HL-60 (cell line): ENCODE data around the gene CFAP43.

ENCODE experiments used
- DNase-seq, 2 experiments: peaks; one replicate each; pipeline ENCODE4 v3.0.0-alpha.2; 2010 to 2020; ENCODE audit warnings: low read depth in 1 of 2, low spot score in 1 of 2
- H3K27ac ChIP-seq: fragments of 250-450 bp; sonication (Bioruptor Pico); replicated peaks from 2 replicates; pipeline ENCODE4 v1.5.1; 2020; ENCODE audit warnings: mild to moderate bottlenecking, moderate library complexity
- H3K27me3 ChIP-seq: fragments of 250-450 bp; sonication (Bioruptor Pico); 2 replicates; pipeline ENCODE4 v1.5.1; 2021; ENCODE audit warnings: mild to moderate bottlenecking, moderate library complexity; ENCODE audit not compliant: insufficient read depth, poor library complexity, severe bottlenecking
- H3K4me3 ChIP-seq: replicated peaks from 2 replicates; pipeline ENCODE4 v1.5.1; 2011; ENCODE audit warnings: mild to moderate bottlenecking, control low read depth, low read length; ENCODE audit not compliant: insufficient read depth
- GABPA ChIP-seq: IDR thresholded peaks from 2 replicates; pipeline ENCODE4 v1.6.1; 2012; ENCODE audit warnings: low read depth
- POLR2AphosphoS5 ChIP-seq: IDR thresholded peaks from 2 replicates; pipeline ENCODE4 v1.6.1; 2012; ENCODE audit warnings: low read depth
- SPI1 ChIP-seq: IDR thresholded peaks from 2 replicates; pipeline ENCODE4 v1.6.1; 2012; ENCODE audit warnings: low read depth, mild to moderate bottlenecking, borderline replicate concordance
- TF ChIP-seq, protein P1 (sequence below): IDR thresholded peaks from one replicate; pipeline ENCODE4 v1.5.1; 2011; ENCODE audit warnings: low read length, control low read depth, inconsistent platforms; ENCODE audit not compliant: insufficient read depth
- TF ChIP-seq, protein P2 (sequence below): IDR thresholded peaks from 2 replicates; pipeline ENCODE4 v1.6.1; 2012; ENCODE audit warnings: low read depth; ENCODE audit not compliant: insufficient replicate concordance

The CFAP43 gene

DNA sequence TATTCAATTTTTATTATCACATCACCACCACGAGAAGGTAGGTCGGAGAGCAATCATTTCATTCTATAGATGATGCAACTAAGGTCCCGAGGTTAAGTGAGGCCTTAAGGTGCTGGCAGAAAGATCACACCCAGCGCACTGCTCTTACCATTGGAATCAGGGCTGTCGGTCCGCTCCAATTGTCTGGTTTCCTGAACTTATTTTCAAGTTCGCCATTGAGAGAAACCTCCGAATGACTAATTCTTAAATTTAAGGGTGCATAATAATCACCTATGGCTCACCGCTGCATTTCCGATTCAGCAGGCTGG, 36.2 kb upstream of the CFAP43 start:
- no peaks in the 10 kb centered on the region for H3K27me3 ChIP-seq
- peak overlapping the region; percentile 89 for H3K4me3 ChIP-seq
- no peak for DNase-seq
- no peak for TF ChIP-seq POLR2AphosphoS5
- TF ChIP-seq GABPA, result no peak
- TF ChIP-seq, protein P1, sequence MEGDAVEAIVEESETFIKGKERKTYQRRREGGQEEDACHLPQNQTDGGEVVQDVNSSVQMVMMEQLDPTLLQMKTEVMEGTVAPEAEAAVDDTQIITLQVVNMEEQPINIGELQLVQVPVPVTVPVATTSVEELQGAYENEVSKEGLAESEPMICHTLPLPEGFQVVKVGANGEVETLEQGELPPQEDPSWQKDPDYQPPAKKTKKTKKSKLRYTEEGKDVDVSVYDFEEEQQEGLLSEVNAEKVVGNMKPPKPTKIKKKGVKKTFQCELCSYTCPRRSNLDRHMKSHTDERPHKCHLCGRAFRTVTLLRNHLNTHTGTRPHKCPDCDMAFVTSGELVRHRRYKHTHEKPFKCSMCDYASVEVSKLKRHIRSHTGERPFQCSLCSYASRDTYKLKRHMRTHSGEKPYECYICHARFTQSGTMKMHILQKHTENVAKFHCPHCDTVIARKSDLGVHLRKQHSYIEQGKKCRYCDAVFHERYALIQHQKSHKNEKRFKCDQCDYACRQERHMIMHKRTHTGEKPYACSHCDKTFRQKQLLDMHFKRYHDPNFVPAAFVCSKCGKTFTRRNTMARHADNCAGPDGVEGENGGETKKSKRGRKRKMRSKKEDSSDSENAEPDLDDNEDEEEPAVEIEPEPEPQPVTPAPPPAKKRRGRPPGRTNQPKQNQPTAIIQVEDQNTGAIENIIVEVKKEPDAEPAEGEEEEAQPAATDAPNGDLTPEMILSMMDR, result no peak
- TF ChIP-seq, protein P2, sequence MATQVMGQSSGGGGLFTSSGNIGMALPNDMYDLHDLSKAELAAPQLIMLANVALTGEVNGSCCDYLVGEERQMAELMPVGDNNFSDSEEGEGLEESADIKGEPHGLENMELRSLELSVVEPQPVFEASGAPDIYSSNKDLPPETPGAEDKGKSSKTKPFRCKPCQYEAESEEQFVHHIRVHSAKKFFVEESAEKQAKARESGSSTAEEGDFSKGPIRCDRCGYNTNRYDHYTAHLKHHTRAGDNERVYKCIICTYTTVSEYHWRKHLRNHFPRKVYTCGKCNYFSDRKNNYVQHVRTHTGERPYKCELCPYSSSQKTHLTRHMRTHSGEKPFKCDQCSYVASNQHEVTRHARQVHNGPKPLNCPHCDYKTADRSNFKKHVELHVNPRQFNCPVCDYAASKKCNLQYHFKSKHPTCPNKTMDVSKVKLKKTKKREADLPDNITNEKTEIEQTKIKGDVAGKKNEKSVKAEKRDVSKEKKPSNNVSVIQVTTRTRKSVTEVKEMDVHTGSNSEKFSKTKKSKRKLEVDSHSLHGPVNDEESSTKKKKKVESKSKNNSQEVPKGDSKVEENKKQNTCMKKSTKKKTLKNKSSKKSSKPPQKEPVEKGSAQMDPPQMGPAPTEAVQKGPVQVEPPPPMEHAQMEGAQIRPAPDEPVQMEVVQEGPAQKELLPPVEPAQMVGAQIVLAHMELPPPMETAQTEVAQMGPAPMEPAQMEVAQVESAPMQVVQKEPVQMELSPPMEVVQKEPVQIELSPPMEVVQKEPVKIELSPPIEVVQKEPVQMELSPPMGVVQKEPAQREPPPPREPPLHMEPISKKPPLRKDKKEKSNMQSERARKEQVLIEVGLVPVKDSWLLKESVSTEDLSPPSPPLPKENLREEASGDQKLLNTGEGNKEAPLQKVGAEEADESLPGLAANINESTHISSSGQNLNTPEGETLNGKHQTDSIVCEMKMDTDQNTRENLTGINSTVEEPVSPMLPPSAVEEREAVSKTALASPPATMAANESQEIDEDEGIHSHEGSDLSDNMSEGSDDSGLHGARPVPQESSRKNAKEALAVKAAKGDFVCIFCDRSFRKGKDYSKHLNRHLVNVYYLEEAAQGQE, result no peak
- TF ChIP-seq SPI1, result no peak
- H3K27ac ChIP-seq, result peak overlapping the region; percentile 78

DNA sequence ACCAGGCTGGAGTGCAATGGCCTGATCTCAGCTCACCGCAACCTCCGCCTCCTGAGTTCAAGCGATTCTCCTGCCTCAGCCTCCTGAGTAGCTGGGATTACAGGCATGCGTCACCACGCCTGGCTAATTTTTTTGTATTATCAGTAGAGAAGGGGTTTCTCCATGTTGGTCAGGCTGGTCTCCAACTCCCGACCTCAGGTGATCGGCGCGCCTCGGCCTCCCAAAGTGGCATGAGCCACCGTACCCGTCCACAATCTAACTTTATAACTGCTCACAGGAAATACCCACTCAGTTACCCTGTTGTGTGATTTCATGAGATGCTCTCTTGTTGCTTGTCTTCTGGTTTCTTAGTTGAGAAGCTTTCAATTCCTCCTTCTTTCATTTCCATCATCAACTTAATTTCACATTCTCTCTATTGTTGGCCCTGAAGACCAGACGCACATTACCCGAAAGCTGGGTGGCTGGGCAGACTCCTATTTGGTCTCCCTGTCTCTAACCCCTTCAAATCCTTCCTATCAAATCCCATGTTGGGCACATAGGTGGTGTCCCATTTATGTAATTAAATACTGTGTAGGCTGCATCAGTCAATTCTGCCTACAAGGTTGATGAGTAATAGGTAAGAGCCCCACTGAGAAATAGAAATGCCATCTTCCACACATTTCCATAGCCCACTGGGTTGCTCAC, 35.7 kb upstream of the CFAP43 start:
- no peak overlapping the region; the same call in 1 of the 2 replicates for H3K27ac ChIP-seq

DNA sequence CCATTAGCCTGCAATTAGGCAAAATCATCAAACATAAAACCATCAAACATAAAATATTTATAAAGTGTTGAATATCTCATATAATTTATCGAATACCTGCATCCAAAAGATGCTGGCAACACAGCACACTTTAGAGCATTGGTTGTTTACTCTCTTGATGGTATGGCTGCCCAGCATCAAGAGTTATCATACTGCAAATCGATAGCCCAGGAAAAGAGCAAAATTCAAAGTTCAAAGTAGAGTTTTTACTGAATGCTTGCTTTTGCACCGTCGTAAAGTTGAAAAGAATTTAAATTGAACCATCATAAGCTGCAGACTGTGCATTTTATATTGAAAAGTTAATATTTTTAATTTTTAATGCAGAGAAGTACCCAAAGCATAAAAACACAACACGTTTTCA, 32.6 kb upstream of the CFAP43 start:
- no peak for DNase-seq
- H3K4me3 ChIP-seq, result no peak overlapping the region
- no peak overlapping the region for H3K27ac ChIP-seq
- no peaks in the 10 kb centered on the region for H3K27me3 ChIP-seq
- TF ChIP-seq, protein P1, result no peak
- TF ChIP-seq POLR2AphosphoS5, result no peak

More for the DNA sequence above, 35.7 kb upstream of the CFAP43 start:
- H3K4me3 ChIP-seq, result peak overlapping the region; percentile 89
- no peak for DNase-seq
- TF ChIP-seq, protein P2, result no peak
- TF ChIP-seq SPI1 (no peak), POLR2AphosphoS5 (no peak), GABPA (no peak)
- TF ChIP-seq, protein P1, result no peak
- no peaks in the 10 kb centered on the region for H3K27me3 ChIP-seq

DNA sequence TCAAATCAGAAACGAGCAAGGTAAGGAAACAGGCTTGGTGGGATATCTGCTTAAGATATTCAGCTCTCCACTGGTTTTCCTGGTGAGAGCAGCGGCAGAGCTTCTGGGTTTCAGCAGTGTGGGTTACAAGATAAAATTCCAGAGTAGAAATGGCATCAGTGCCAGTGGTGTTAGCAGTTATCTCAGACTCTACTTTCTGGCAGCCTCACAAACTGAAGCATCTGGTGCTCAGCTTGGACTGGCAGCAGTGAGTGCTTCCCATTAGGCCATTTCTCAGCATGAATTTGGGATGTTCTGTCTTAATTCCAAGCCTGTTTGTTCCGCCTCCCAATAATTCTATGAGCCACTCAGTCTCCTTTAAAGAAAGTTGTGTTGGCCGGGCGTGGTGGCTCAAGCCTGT, 29.9 kb upstream of the CFAP43 start:
- DNase-seq, result no peak
- H3K27ac ChIP-seq, result no peak overlapping the region

More for the DNA sequence above, 29.9 kb upstream of the CFAP43 start:
- no peak overlapping the region for H3K4me3 ChIP-seq
- no peaks in the 10 kb centered on the region for H3K27me3 ChIP-seq
- no peak for TF ChIP-seq POLR2AphosphoS5
- TF ChIP-seq, protein P2, result no peak
- no peak for TF ChIP-seq SPI1
- TF ChIP-seq, protein P1, result no peak
- TF ChIP-seq GABPA, result no peak
